ENCODE measurements around the gene ATPAF2.
A peak's percentile ranks its signal among the peaks of the same experiment; 100 is the strongest.
"Not testable (repeated sequence)": the region's sequence is repeated elsewhere in the genome, so short reads cannot be mapped to it uniquely, and the experiment has no call there.

ATPAF2 gene

GRCh38 chr17:18004884-18005305 lies 34.1 kb downstream of the ATPAF2 start:
- H3K4me3 ChIP-seq (ENCODE audit: low read depth, low read length), result no peak overlapping the region
- DNase-seq (ENCODE audit: low read depth), result no peak
- TF ChIP-seq, protein P1, sequence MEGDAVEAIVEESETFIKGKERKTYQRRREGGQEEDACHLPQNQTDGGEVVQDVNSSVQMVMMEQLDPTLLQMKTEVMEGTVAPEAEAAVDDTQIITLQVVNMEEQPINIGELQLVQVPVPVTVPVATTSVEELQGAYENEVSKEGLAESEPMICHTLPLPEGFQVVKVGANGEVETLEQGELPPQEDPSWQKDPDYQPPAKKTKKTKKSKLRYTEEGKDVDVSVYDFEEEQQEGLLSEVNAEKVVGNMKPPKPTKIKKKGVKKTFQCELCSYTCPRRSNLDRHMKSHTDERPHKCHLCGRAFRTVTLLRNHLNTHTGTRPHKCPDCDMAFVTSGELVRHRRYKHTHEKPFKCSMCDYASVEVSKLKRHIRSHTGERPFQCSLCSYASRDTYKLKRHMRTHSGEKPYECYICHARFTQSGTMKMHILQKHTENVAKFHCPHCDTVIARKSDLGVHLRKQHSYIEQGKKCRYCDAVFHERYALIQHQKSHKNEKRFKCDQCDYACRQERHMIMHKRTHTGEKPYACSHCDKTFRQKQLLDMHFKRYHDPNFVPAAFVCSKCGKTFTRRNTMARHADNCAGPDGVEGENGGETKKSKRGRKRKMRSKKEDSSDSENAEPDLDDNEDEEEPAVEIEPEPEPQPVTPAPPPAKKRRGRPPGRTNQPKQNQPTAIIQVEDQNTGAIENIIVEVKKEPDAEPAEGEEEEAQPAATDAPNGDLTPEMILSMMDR (conservative IDR thresholded peaks at IDR 0.05; ENCODE audit: low read depth, low read length), result peak; percentile 41

DNA sequence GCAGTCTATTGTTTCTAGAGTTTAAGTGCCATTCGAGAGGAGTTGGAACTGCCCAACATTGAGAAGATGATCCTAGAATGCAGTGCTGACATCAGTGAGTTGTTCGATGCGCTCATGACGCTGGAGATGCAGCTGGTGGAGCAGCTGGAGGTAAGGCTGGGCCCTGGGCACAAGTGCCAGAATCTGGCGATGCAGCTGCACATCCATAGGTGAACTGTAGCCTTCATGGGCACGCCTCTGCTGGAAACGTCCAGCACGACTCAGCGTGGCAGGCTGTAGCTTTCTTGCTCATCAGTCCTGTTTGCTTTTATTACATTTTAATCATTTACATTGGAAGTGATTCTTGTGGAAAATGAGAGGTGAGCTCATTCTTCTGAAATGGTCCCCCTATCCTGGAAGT lies 34.6 kb downstream of the ATPAF2 start:
- TF ChIP-seq, protein P1 (conservative IDR thresholded peaks at IDR 0.05; ENCODE audit: low read depth, low read length), result no peak
- no peak for DNase-seq (ENCODE audit: low read depth)
- no peak overlapping the region for H3K4me3 ChIP-seq (ENCODE audit: low read depth, low read length)

- H3K4me3 ChIP-seq (ENCODE audit: low read depth, low read length), result no peak overlapping the region
- TF ChIP-seq, protein P1 (conservative IDR thresholded peaks at IDR 0.05; ENCODE audit: low read depth, low read length), result no peak
- DNase-seq (ENCODE audit: low read depth), result no peak
These were observed 36.8 kb downstream of the ATPAF2 start for GRCh38 chr17:18002171-18002570.

DNA sequence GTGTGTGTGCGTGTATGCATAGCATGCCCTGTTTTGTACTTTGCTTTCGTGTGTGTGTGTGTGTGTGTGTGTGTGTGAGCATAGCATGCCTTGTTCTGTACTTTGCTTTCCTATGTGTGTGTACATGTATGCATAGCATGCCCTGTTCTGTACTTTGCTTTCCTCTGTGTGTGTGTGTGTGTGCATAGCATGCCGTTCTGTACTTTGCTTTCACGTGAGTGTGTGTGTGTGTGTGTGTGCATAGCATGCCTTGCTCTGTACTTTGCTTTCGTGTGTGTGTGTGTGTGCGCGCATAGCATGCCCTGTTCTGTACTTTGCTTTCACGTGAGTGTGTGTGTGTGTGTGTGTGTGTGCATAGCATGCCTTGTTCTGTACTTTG lies 38.9 kb downstream of the ATPAF2 start:
- no peak for DNase-seq (ENCODE audit: low read depth)
- H3K4me3 ChIP-seq (ENCODE audit: low read depth, low read length), result no peak overlapping the region
- TF ChIP-seq, protein P1 (conservative IDR thresholded peaks at IDR 0.05; ENCODE audit: low read depth, low read length), result no peak

DNA sequence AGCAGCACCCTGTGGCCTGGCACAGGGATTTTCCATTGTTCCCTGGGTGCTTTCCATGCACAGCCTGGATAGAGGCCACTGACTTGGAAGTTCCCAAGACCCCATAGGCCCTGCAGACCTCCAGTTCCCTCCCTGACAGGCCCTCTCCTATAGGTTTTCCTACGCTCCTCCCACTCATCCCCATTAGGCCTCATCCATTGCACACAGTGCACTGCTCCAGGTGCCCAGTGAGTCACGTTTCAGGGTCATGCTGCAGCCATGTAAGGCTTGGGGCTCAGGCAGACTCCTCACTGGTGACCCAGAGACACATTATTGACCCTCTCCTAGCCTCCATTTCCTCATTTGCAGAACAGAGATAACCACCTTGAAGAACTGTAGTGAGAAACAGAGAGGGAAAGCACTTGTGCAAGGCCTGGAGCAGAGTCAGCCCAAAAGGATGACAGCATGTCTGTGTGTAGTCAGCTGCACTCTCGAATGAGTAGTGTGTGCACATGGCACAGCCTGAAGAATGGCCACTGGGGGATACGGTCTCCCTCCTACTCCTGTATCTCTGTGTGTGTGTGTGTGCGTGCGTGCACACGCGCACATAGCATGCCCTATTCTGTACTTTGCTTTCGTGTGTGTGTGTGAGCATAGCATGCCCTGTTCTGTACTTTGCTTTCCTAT lies 39.5 kb downstream of the ATPAF2 start:
- peak; percentile 23 for DNase-seq (ENCODE audit: low read depth)
- no peak overlapping the region for H3K4me3 ChIP-seq (ENCODE audit: low read depth, low read length)
- TF ChIP-seq, protein P1 (conservative IDR thresholded peaks at IDR 0.05; ENCODE audit: low read depth, low read length), result no peak

DNA sequence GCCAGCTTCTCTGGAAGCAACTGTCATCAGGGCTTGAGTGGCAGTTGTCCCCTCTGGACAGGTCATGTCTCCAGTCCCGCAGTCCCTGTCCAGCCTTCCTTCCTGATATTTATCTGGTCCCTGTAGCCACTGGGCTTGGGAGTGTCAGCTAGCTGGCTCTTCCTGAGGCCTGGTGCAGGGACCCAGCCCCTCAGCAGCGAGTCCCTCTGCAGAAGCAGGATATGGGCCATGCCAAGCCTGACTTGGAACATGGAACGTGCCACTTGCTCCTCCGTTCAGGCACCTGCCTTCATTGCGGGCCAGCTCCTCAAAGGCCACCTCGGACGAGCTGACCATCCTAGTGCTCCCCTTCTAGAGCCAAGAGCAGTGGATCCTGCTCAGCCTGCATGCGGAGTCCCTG lies 40.0 kb downstream of the ATPAF2 start:
- no peak for DNase-seq (ENCODE audit: low read depth)
- TF ChIP-seq, protein P1 (conservative IDR thresholded peaks at IDR 0.05; ENCODE audit: low read depth, low read length), result no peak
- H3K4me3 ChIP-seq (ENCODE audit: low read depth, low read length), result no peak overlapping the region

GRCh38 chr17:17995887-17996286 lies 43.1 kb downstream of the ATPAF2 start:
- DNase-seq (ENCODE audit: low read depth); H3K4me3 ChIP-seq (ENCODE audit: low read depth, low read length): not testable (repeated sequence)

Measured in choroid plexus epithelial cell (primary cell).